GM18870 (cell line): ENCODE results near the gene INPP4A.

Experiments
- ATAC-seq: cut with Tn5 transposase; IDR thresholded peaks from one replicate; pipeline ENCODE4 v1.9.1; 2021; ENCODE audit warnings: moderate library complexity; ENCODE audit not compliant: unreplicated experiment

Gene INPP4A

GRCh38 chr2:98558852-98559530 is 114.3 kb downstream of the INPP4A start:
- no peak for ATAC-seq

GRCh38 chr2:98559581-98559980 is 114.9 kb downstream of the INPP4A start:
- ATAC-seq, result no peak

GRCh38 chr2:98560256-98560771 is 115.7 kb downstream of the INPP4A start:
- no peak for ATAC-seq

GRCh38 chr2:98561018-98561417 is 116.4 kb downstream of the INPP4A start:
- ATAC-seq, result no peak

GRCh38 chr2:98561902-98562695 is 117.4 kb downstream of the INPP4A start:
- ATAC-seq, result no peak

- no peak for ATAC-seq
Observed at GRCh38 chr2:98563394-98563793, 118.7 kb downstream of the INPP4A start.

- ATAC-seq, result no peak
Observed at GRCh38 chr2:98564541-98565132, 120.0 kb downstream of the INPP4A start.

- ATAC-seq, result no peak
Observed at GRCh38 chr2:98565286-98565860, 120.7 kb downstream of the INPP4A start.

GRCh38 chr2:98565941-98566340 is 121.3 kb downstream of the INPP4A start:
- ATAC-seq, result no peak

GRCh38 chr2:98568161-98568956 is 123.7 kb downstream of the INPP4A start:
- no peak for ATAC-seq

GRCh38 chr2:98569197-98569793 is 124.6 kb downstream of the INPP4A start:
- ATAC-seq, result no peak

GRCh38 chr2:98569915-98570314 is 125.3 kb downstream of the INPP4A start:
- ATAC-seq, result no peak

- ATAC-seq, result no peak
Observed at GRCh38 chr2:98570356-98570755, 125.7 kb downstream of the INPP4A start.

GRCh38 chr2:98571121-98571701 is 126.6 kb downstream of the INPP4A start:
- ATAC-seq, result no peak

GRCh38 chr2:98571796-98572195 is 127.1 kb downstream of the INPP4A start:
- ATAC-seq, result no peak

GRCh38 chr2:98572211-98572610 is 127.6 kb downstream of the INPP4A start:
- ATAC-seq, result no peak

- no peak for ATAC-seq
Observed at GRCh38 chr2:98572676-98573075, 128.0 kb downstream of the INPP4A start.

- ATAC-seq, result no peak
Observed at GRCh38 chr2:98573426-98573825, 128.8 kb downstream of the INPP4A start.

GRCh38 chr2:98576666-98577312 is 132.1 kb downstream of the INPP4A start:
- ATAC-seq, result no peak
